ENCODE results near the gene RND1. TPM values are rescaled to one million over a fixed set of nuclear protein-coding genes. Genes with fewer than 3 reads are reported as not detected.
A peak's percentile ranks its signal among the peaks of the same experiment; 100 is the strongest.

RND1 gene
- total RNA-seq, 4 donors from 2014 or later: 0.49 to 1.2 TPM; not detected in 2

GRCh38 chr12:48813465-48814261 is 52.0 kb downstream of the RND1 start:
- H3K4me3 ChIP-seq (ENCODE audit: low read depth, poor library complexity, severe bottlenecking): peak overlapping the region; percentile 54
- no peak for TF ChIP-seq POLR2A (IDR thresholded peaks at IDR 0.05)
- TF ChIP-seq, protein P1, sequence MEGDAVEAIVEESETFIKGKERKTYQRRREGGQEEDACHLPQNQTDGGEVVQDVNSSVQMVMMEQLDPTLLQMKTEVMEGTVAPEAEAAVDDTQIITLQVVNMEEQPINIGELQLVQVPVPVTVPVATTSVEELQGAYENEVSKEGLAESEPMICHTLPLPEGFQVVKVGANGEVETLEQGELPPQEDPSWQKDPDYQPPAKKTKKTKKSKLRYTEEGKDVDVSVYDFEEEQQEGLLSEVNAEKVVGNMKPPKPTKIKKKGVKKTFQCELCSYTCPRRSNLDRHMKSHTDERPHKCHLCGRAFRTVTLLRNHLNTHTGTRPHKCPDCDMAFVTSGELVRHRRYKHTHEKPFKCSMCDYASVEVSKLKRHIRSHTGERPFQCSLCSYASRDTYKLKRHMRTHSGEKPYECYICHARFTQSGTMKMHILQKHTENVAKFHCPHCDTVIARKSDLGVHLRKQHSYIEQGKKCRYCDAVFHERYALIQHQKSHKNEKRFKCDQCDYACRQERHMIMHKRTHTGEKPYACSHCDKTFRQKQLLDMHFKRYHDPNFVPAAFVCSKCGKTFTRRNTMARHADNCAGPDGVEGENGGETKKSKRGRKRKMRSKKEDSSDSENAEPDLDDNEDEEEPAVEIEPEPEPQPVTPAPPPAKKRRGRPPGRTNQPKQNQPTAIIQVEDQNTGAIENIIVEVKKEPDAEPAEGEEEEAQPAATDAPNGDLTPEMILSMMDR (IDR thresholded peaks at IDR 0.05): no peak
- intact Hi-C loops (cut with DNase I; ENCODE audit: low total_unique reads): no loop called here
- WGBS, 2 donors: 35 to 39% methylated on average over 17 to 18 of the region's 18 CpGs
- DNase-seq (ENCODE audit: low spot score in 2 of 2): no peak

DNA sequence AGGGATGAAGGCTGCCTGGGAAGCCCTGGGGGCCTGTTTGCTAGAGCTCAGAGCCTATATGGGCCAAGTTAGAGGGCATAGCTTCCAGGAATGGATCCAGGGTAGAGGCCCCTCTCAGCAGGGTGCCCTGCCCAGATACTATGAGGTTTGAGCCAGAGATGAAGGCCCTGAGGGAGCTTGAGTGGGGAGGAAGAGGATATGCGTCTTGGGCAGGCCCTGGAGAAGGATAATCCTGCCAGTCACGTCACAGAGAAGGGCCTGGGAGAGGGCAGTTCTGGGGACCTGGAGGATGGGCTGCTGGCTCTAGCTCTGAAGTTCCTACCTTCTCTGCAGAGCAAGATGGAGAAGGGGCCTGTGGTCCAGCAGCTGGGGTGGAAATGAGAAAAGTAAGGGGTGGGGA is 53.3 kb downstream of the RND1 start:
- TF ChIP-seq, protein P1 (IDR thresholded peaks at IDR 0.05): no peak
- TF ChIP-seq POLR2A (IDR thresholded peaks at IDR 0.05): no peak
- DNase-seq (ENCODE audit: low spot score in 2 of 2): no peak
- no peak overlapping the region for H3K4me3 ChIP-seq (ENCODE audit: low read depth, poor library complexity, severe bottlenecking)
- intact Hi-C loops (cut with DNase I; ENCODE audit: low total_unique reads): no loop called here
- 25 to 56% methylated on average over 2 of the region's 2 CpGs for WGBS, 2 donors

- intact Hi-C loops (cut with DNase I; ENCODE audit: low total_unique reads): no loop called here
- TF ChIP-seq POLR2A (IDR thresholded peaks at IDR 0.05): no peak
- TF ChIP-seq, protein P1 (IDR thresholded peaks at IDR 0.05): no peak
- 69 to 87% methylated on average over 5 of the region's 5 CpGs for WGBS, 2 donors
- H3K4me3 ChIP-seq (ENCODE audit: low read depth, poor library complexity, severe bottlenecking): no peak overlapping the region
- no peak for DNase-seq (ENCODE audit: low spot score in 2 of 2)
Measured at GRCh38 chr12:48811437-48812090, 54.1 kb downstream of the RND1 start.

GRCh38 chr12:48810903-48811431 is 54.7 kb downstream of the RND1 start:
- TF ChIP-seq POLR2A (IDR thresholded peaks at IDR 0.05): no peak
- TF ChIP-seq, protein P1 (IDR thresholded peaks at IDR 0.05): no peak

DNA sequence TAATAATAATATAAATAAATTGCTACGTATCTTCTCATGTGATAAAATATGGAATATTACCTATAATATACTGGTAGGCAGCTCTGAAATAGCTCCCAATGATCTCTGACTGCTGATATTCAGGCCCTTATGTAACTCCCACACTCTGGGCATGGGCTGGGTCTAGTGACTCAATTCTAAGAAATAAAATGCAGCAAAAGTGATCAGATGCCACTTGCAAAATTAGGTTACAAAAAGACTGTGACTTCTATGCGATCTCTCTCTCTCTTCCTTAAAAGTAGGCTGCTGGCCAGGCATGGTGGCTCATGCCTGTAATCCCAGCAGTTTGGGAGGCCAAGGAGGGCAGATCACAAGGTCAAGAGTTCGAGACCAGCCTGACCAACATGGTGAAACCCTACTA is 57.7 kb downstream of the RND1 start:
- 91 to 92% methylated on average over 3 of the region's 3 CpGs for WGBS, 2 donors
- H3K4me3 ChIP-seq (ENCODE audit: low read depth, poor library complexity, severe bottlenecking): no peak overlapping the region
- no peak for DNase-seq (ENCODE audit: low spot score in 2 of 2)
- TF ChIP-seq, protein P1 (IDR thresholded peaks at IDR 0.05): no peak
- TF ChIP-seq POLR2A (IDR thresholded peaks at IDR 0.05): no peak
- intact Hi-C loops (cut with DNase I; ENCODE audit: low total_unique reads): no loop called here

More at GRCh38 chr12:48810903-48811431, 54.7 kb downstream of the RND1 start:
- no peak for DNase-seq (ENCODE audit: low spot score in 2 of 2)
- H3K4me3 ChIP-seq (ENCODE audit: low read depth, poor library complexity, severe bottlenecking): no peak overlapping the region
- 67 to 68% methylated on average over 5 of the region's 5 CpGs for WGBS, 2 donors
- intact Hi-C loops (cut with DNase I; ENCODE audit: low total_unique reads): no loop called here

Other genes with a start within 250 kb of the RND1 start
- gene KANSL2, start 183.6 kb downstream of the RND1 start, total RNA-seq: 100 to 1,000 TPM in 1 of 4 donors, 10 to 100 TPM in 3; 45.9 to 106 (median 60.6) TPM
- gene CCNT1, start 149.2 kb downstream of the RND1 start, total RNA-seq: 10 to 100 TPM; 19.3 to 34.9 (median 31.5) TPM
- gene ADCY6, start 76.8 kb downstream of the RND1 start, total RNA-seq: 10 to 100 TPM; 17.2 to 22.8 (median 20.2) TPM
- 10 to 100 TPM in 1 of 4 donors, 1 to 10 TPM in 3; 8.4 to 15.3 (median 9.5) TPM for gene CACNB3, start 47.4 kb downstream of the RND1 start, total RNA-seq
- 10 to 100 TPM; 56.5 to 74.3 (median 66.9) TPM for gene DDX23, start 13.7 kb downstream of the RND1 start, total RNA-seq
- 1 to 10 TPM; 4.3 to 8.7 (median 7.9) TPM for gene FKBP11, start 59.6 kb upstream of the RND1 start, total RNA-seq
- 10 to 100 TPM; 65.1 to 89.3 (median 80.1) TPM for gene ARF3, start 91.6 kb upstream of the RND1 start, total RNA-seq
- gene WNT10B, start 105.9 kb upstream of the RND1 start, total RNA-seq: 1 to 10 TPM in 3 of 4 donors, under 1 TPM in 1; 0.30 to 7.2 (median 2.0) TPM
- gene WNT1, start 112.5 kb upstream of the RND1 start, total RNA-seq: not detected
- under 1 TPM in 3 of 4 donors, not detected in 1; 0.05 to 0.29 (median 0.13) TPM for gene DDN, start 133.5 kb upstream of the RND1 start, total RNA-seq
- 10 to 100 TPM; 30.3 to 57.8 (median 49.2) TPM for gene PRKAG1, start 152.9 kb upstream of the RND1 start, total RNA-seq
- 100 to 1,000 TPM in 1 of 4 donors, 10 to 100 TPM in 3; 43.2 to 169 (median 79.6) TPM for gene KMT2D, start 194.9 kb upstream of the RND1 start, total RNA-seq
- 1 to 10 TPM; 1.4 to 2.1 (median 1.9) TPM for gene RHEBL1, start 204.1 kb upstream of the RND1 start, total RNA-seq
- gene DHH, start 228.9 kb upstream of the RND1 start, total RNA-seq: under 1 TPM in 3 of 4 donors, not detected in 1; 0.23 to 0.45 (median 0.29) TPM
- 100 to 1,000 TPM in 1 of 4 donors, 10 to 100 TPM in 3; 39.7 to 129 (median 49.4) TPM for gene LMBR1L, start 245.0 kb upstream of the RND1 start, total RNA-seq

All from lower leg skin (tissue), 4 donors.